HCT116 (cell line): ENCODE measurements around the gene VPS33A. TPM values are rescaled to one million over a fixed set of nuclear protein-coding genes. Genes with fewer than 3 reads are reported as not detected.

ENCODE experiments used
- ATAC-seq: fragments of 200-7000 bp; cut with Tn5 transposase; 2 replicates; pipeline ENCODE4 v1.9.1; 2020; ENCODE audit warnings: mild to moderate bottlenecking, moderate library complexity
- BruUV-seq: library from RNA; stranded (reverse); fragments of 400-500 nt; replicated peaks from 2 replicates; lab custom pipeline; 2021; lab: Mats Ljungman, UMichigan
- CTCF ChIA-PET: fragments of 300-600 bp; sonication (Branson Sonifier 250); formaldehyde crosslinking; loops from one replicate; lab custom pipeline; 2021; ENCODE audit warnings: antibody characterized with exemption; lab: Charles Lee
- POLR2A ChIA-PET: fragments of 300-600, 350-600 bp; sonication (Branson Sonifier 250); formaldehyde crosslinking; loops from one replicate; lab custom pipeline; 2021; ENCODE audit warnings: antibody characterized with exemption; lab: Charles Lee
- RAD21 ChIA-PET, 2 experiments: fragments of 300-600 bp; sonication (Branson Sonifier 250); formaldehyde crosslinking; loops; one replicate each; lab custom pipeline; 2023; ENCODE audit warnings: low total read pairs in 2 of 2; ENCODE audit not compliant: uncharacterized antibody in 2 of 2, unreplicated experiment in 2 of 2, low non-redundant PET in 1 of 2; lab: Charles Lee
- DNase-seq: peaks from one replicate; pipeline ENCODE4 v3.0.0-alpha.2; 2010; ENCODE audit warnings: low read depth, low spot score
- H2AFZ ChIP-seq: fragments of 200-600 bp; shearing (Covaris generic), sonication (generic); 2 replicates; pipeline ENCODE4 v1.6.1; 2017; ENCODE audit warnings: low read depth, mixed run types, mixed read lengths, antibody characterized with exemption, low read length; ENCODE audit not compliant: poor library complexity, severe bottlenecking
- H3K27ac ChIP-seq: 2 replicates; pipeline ENCODE4 v1.5.1; 2012; ENCODE audit warnings: low read depth, low read length
- H3K27me3 ChIP-seq: fragments of 200-600 bp; sonication (generic); 2 replicates; pipeline ENCODE4 v1.6.1; 2016; ENCODE audit warnings: mixed run types, low read length, mixed read lengths; ENCODE audit not compliant: insufficient read depth
- H3K36me3 ChIP-seq, 2 experiments: fragments of 200-500 bp in 1 of 2; fragments of 200-600 bp in 1 of 2; sonication (Bioruptor generic) in 1 of 2; sonication (generic) in 1 of 2; 2 replicates each; pipeline versions ENCODE4 v1.5.1 to v1.6.1; 2014 to 2016; ENCODE audit warnings: low read length in 2 of 2, inconsistent platforms in 1 of 2, mixed read lengths in 1 of 2, mixed run types in 1 of 2; ENCODE audit not compliant: insufficient read depth in 2 of 2, control insufficient read depth in 1 of 2
- H3K4me1 ChIP-seq, 2 experiments: fragments of 200-600 bp in 1 of 2; sonication (generic) in 1 of 2; 2 replicates each; pipeline versions ENCODE4 v1.5.1 to v1.6.1; 2012 to 2017; ENCODE audit warnings: low read length in 2 of 2, inconsistent platforms in 1 of 2, mild to moderate bottlenecking in 1 of 2, mixed read lengths in 1 of 2, mixed run types in 1 of 2, moderate library complexity in 1 of 2; ENCODE audit not compliant: insufficient read depth in 2 of 2, control insufficient read depth in 1 of 2
- H3K4me2 ChIP-seq: fragments of 200-600 bp; sonication (generic); 2 replicates; pipeline ENCODE4 v1.6.1; 2017; ENCODE audit warnings: mixed run types, low read length, mixed read lengths
- H3K4me3 ChIP-seq, 2 experiments: fragments of 200-600 bp in 1 of 2; sonication (generic) in 1 of 2; replicated peaks in 1 of 2; 2 replicates each; pipeline ENCODE4 v1.5.1; 2011 to 2016; ENCODE audit warnings: low read length in 2 of 2, control low read depth in 1 of 2, low read depth in 1 of 2, mild to moderate bottlenecking in 1 of 2, mixed read lengths in 1 of 2, mixed run types in 1 of 2
- H3K79me2 ChIP-seq: fragments of 200-600 bp; sonication (generic); 2 replicates; pipeline ENCODE4 v1.6.1; 2017; ENCODE audit warnings: mild to moderate bottlenecking, mixed run types, low read length, moderate library complexity, mixed read lengths; ENCODE audit not compliant: insufficient read depth
- H3K9ac ChIP-seq: fragments of 200-600 bp; sonication (generic); 2 replicates; pipeline ENCODE4 v1.6.1; 2016; ENCODE audit warnings: low read length, mixed read lengths
- H3K9me2 ChIP-seq: fragments of 200-600 bp; sonication (generic), shearing (Covaris generic); 2 replicates; pipeline ENCODE4 v1.6.1; 2017; ENCODE audit warnings: mixed run types, mild to moderate bottlenecking, moderate library complexity; ENCODE audit not compliant: insufficient read depth
- H3K9me3 ChIP-seq, 2 experiments: fragments of 200-500 bp in 1 of 2; fragments of 200-600 bp in 1 of 2; sonication (Bioruptor generic) in 1 of 2; sonication (generic) in 1 of 2; 2 replicates each; pipeline ENCODE4 v1.6.1; 2014 to 2017; ENCODE audit warnings: low read length in 2 of 2, mixed read lengths in 2 of 2, inconsistent platforms in 1 of 2, low read depth in 1 of 2, mild to moderate bottlenecking in 1 of 2, mixed run types in 1 of 2, moderate library complexity in 1 of 2; ENCODE audit not compliant: control insufficient read depth in 1 of 2, insufficient read depth in 1 of 2
- H4K20me1 ChIP-seq: fragments of 200-600 bp; sonication (generic), shearing (Covaris generic); 2 replicates; pipeline ENCODE4 v1.6.1; 2017; ENCODE audit warnings: mixed run types, mild to moderate bottlenecking, moderate library complexity; ENCODE audit not compliant: insufficient read depth
- ATF3 ChIP-seq: IDR thresholded peaks from 2 replicates; pipeline ENCODE4 v1.6.1; 2012
- CBX3 ChIP-seq: IDR thresholded peaks from 2 replicates; pipeline ENCODE4 v1.6.1; 2012; ENCODE audit warnings: low read depth
- CTCF ChIP-seq, 3 experiments: fragments of 200-600 bp in 1 of 3; sonication (generic) in 1 of 3; IDR thresholded peaks in 2 of 3; conservative IDR thresholded peaks in 1 of 3; 2 replicates each; pipeline ENCODE4 v1.5.1; 2012 to 2017; ENCODE audit warnings: low read depth in 2 of 3, low read length in 2 of 3, antibody characterized with exemption in 1 of 3, borderline replicate concordance in 1 of 3, control low read depth in 1 of 3, mild to moderate bottlenecking in 1 of 3, mixed read lengths in 1 of 3, mixed run types in 1 of 3, moderate library complexity in 1 of 3; ENCODE audit not compliant: insufficient read depth in 1 of 3
- FOSL1 ChIP-seq: IDR thresholded peaks from 2 replicates; pipeline ENCODE4 v1.6.1; 2012; ENCODE audit warnings: low read depth
- JUND ChIP-seq: IDR thresholded peaks from 2 replicates; pipeline ENCODE4 v1.6.1; 2012
- MAX ChIP-seq: IDR thresholded peaks from 2 replicates; pipeline ENCODE4 v1.6.1; 2012
- POLR2A ChIP-seq: IDR thresholded peaks from 2 replicates; pipeline ENCODE4 v1.7.0; 2011; ENCODE audit warnings: borderline replicate concordance; ENCODE audit not compliant: insufficient read depth, insufficient read length; ENCODE audit errors: extremely low read depth
- POLR2AphosphoS5 ChIP-seq: IDR thresholded peaks from 2 replicates; pipeline ENCODE4 v1.6.1; 2011; ENCODE audit warnings: mild to moderate bottlenecking, low read depth, low read length, moderate library complexity
- REST ChIP-seq: IDR thresholded peaks from 2 replicates; pipeline ENCODE4 v1.6.1; 2012; ENCODE audit warnings: low read depth
- SRF ChIP-seq: IDR thresholded peaks from 2 replicates; pipeline ENCODE4 v1.6.1; 2012; ENCODE audit warnings: low read depth
- ZFX ChIP-seq: fragments of 450-650 bp; IDR thresholded peaks from 2 replicates; pipeline ENCODE4 v1.6.1; 2017
- ZNF274 ChIP-seq: fragments of 200-500 bp; sonication (Bioruptor generic); IDR thresholded peaks from 2 replicates; pipeline ENCODE4 v1.6.1; 2014; ENCODE audit warnings: mild to moderate bottlenecking, low read depth, low read length, inconsistent platforms
- intact Hi-C: fragments of 100-400 bp; cut with micrococcal nuclease; formaldehyde crosslinking; loops from 2 replicates; pipeline ENCODE4 v1.10.0; 2022
- total RNA-seq: library from RNA; stranded (reverse); gene quantifications from one replicate; pipeline ENCODE4 v1.2.1, GENCODE V29; 2021; ENCODE audit not compliant: unreplicated experiment

The VPS33A gene
- total RNA-seq, 1 experiment from 2014 or later = 19.4 TPM

GRCh38 chr12:122185494-122186082 is 80.7 kb downstream of the VPS33A start (continued):
- TF ChIP-seq CTCF (IDR thresholded peaks at IDR 0.05 in 2 of 3, conservative IDR thresholded peaks at IDR 0.05 in 1 of 3; ENCODE audit: borderline replicate concordance in 1 of 3, insufficient read depth in 1 of 3, low read depth in 2 of 3, low read length in 2 of 3) (no peak), POLR2A (no peak), ZNF274 (no peak), JUND (no peak), ZFX (no peak), FOSL1 (no peak), REST (no peak)

GRCh38 chr12:122185079-122185478 is 81.2 kb downstream of the VPS33A start:
- Histone ChIP-seq H3K4me1 (no peaks in the 10 kb centered on the region), H3K9ac (no peak overlapping the region), H3K36me3 (no peaks in the 10 kb centered on the region), H2AFZ (no peak overlapping the region), H3K9me3 (no peaks in the 10 kb centered on the region), H3K9me2 (no peaks in the 10 kb centered on the region), H3K4me2 (no peak overlapping the region), H3K79me2 (no peaks in the 10 kb centered on the region), H3K4me3 (no peak overlapping the region), H3K27ac (no peak overlapping the region), H4K20me1 (no peaks in the 10 kb centered on the region), H3K27me3 (no peaks in the 10 kb centered on the region)
- intact Hi-C loops = no loop called here
- CTCF ChIA-PET = no interaction called here
- DNase-seq (no peak), ATAC-seq (no peak)
- POLR2A ChIA-PET = no interaction called here
- no TSS peak for BruUV-seq
- RAD21 ChIA-PET = no interaction called here
- TF ChIP-seq POLR2AphosphoS5 (no peak), SRF (no peak), ATF3 (no peak), REST (no peak), MAX (no peak), FOSL1 (no peak), CBX3 (no peak), CTCF (IDR thresholded peaks at IDR 0.05 in 2 of 3, conservative IDR thresholded peaks at IDR 0.05 in 1 of 3; ENCODE audit: borderline replicate concordance in 1 of 3, insufficient read depth in 1 of 3, low read depth in 2 of 3, low read length in 2 of 3) (no peak)
